ENCODE data around the gene AACS.

The AACS gene

DNA sequence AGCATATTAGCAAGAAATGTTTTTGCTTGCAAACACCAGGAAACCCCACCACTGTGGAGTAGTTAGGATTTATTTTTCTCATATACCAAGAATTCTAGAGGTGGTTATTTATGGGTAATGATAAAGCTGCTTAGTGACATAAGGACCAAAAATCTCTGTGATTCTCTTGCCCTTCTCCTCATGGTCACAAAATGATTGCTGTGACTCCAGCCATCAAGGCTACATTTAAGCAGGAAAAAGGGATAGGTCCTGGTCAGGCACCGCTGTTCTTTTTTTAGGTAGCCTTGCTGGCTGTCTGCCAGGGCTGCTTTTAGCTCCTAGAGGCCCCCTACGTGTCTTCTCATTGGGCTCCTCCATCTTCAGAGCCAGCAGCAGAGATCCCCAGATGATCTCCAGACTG is 104.2 kb downstream of the AACS start:
- no peak overlapping the region for H3K4me3 ChIP-seq (ENCODE audit: low read length)
- DNase-seq (ENCODE audit: low read depth, low spot score): no peak

DNA sequence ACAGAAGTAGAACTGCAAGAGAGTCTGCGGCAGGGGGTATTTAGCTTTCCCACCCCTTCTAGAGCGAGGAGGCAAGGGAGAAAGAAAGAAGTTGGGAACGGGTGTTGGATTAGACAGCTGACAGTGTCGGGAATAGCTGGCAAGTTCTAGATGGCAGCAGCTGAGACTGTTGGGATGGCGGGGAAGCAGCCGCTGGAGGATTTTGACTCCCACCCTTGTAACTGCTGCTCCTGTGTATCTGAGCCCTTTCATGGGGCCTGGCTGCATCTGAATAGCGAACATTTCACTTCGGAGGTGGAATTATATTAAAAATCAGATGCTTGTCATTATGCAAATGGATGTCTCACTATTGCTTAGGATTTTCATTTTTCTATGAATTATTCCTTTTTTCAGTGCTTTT is 104.6 kb downstream of the AACS start:
- H3K4me3 ChIP-seq (ENCODE audit: low read length): no peak overlapping the region
- DNase-seq (ENCODE audit: low read depth, low spot score): no peak

DNA sequence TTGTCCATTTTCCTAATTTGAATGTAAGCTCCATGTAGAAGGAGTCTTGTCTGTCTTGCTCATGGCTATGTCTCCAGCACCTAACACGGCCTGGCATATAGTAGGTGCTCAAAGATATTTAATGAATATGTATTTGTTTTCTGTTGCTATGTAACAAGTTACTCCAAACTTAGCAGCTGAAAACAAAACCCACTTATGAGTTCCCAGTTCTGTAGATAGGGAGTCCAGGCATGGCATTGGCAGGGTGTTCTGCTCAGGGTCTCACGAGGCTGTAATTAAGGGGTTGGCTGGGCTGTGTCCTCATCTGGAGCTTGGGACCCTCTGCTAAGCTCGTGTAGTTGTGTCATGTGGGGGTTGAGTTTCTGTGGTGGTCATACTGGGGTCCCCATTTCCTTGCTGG is 106.0 kb downstream of the AACS start:
- no peak for DNase-seq (ENCODE audit: low read depth, low spot score)
- no peak overlapping the region for H3K4me3 ChIP-seq (ENCODE audit: low read length)

DNA sequence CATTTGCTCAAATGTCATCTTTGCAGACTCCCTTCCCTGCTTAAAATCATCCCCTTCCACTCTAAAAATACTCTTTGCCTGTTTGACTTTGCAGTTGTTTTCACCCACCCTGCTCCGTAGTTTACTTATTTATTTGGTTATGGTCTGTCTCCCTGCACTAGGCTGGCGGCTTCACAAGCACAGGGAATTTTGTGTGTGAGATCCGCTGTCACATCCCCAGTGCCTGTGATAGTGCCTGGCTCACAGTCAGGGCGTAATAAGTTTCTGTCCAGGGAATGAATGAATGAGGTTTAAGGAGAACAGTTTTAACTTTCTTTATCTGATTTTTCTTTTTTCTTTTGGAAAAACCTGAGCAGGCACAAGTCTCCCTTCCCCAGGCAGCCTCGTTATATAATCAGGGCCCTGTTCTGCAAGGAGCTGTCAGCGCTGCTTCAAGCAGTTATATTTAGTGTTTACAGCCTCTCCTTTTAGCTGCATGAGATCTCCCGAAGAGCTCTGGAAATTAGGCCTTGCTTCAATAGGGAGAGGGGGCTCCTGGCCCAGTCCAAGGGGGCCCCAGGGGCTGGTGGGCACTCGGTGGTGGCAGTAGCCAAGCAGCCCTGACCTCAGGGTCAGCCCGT is 107.1 kb downstream of the AACS start:
- no peak for DNase-seq (ENCODE audit: low read depth, low spot score)
- no peak overlapping the region for H3K4me3 ChIP-seq (ENCODE audit: low read length)

DNA sequence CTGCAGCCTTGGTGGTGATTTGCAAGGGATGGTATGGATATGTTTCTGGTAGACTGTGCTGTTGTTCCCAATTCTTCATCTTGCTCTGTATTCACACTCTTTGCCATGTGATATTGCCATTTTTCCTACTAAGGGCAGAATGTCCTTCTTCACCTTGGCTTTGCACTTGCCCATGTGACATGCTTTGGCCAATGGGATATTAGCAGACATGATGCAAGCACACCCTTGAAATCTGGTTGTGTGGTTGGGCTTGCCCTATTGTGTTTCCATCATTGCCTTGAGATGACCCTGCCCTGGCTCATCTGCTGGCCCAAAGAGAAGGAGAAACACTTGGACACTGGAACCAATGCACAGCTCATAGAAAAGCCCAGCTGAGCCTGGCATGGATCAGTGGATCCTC is 110.3 kb downstream of the AACS start:
- DNase-seq (ENCODE audit: low read depth, low spot score): no peak
- H3K4me3 ChIP-seq (ENCODE audit: low read length): no peak overlapping the region

DNA sequence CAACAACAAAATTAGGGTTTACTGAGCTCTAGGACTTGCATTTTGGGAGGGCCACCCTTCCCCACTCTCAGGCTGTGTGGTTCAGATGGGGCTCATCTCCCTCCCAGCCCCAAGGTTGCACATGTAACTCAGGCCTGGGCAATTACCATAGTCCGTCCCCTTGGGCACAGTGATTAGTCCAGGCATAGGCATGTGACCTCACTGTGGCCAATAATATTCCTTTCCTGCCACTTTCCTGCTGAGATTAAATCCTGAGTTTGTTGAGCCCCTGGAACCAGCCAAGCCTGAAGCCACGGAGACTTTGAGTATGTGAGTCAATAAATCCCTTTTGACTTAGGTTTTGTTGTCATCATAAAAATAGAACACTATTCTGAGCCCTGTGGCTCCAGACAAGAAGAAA is 113.0 kb downstream of the AACS start:
- peak; percentile 10 for DNase-seq (ENCODE audit: low read depth, low spot score)

DNA sequence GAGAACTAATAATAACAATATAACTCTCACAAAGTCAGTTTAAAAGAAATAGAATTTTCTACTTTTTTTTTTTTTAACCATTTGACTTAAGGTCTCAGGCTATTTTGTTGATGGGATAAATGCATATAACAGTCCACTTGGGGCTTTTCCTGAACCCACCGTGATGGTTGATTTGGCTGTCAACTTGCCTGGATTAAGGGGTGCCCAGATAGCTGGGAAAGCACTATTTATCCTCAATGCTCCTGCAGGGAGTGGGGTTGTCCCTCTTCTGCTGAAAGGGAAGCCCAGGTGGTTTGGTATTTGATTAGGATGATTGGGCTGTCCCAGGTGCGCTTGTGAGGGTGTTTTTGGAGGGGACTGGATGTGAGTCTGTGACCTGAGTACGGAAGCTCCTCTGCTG is 114.9 kb downstream of the AACS start:
- no peak overlapping the region for H3K4me3 ChIP-seq (ENCODE audit: low read length)
- no peak for DNase-seq (ENCODE audit: low read depth, low spot score)

More for the DNA sequence above, 113.0 kb downstream of the AACS start:
- H3K4me3 ChIP-seq (ENCODE audit: low read length): no peak overlapping the region

DNA sequence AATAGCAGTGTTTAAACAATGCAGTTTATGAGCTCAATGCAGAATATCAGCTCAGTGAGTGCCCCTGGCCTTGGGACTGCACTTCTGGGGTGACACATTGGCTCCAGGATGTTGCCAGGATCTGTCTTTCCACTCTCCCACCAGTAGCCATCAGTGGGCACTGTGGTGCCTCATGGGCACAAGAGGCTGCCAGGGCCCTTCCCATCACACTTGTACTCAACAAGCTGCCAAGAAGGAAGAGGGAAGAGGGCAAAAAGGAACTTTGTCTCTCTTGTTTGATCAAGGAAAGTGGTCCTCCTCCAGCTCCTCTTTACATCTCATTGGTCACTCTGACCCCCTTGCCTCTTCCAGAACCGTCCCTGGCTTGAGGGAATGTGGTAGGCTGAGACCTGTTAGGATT is 115.9 kb downstream of the AACS start:
- H3K4me3 ChIP-seq (ENCODE audit: low read length): no peak overlapping the region

DNA sequence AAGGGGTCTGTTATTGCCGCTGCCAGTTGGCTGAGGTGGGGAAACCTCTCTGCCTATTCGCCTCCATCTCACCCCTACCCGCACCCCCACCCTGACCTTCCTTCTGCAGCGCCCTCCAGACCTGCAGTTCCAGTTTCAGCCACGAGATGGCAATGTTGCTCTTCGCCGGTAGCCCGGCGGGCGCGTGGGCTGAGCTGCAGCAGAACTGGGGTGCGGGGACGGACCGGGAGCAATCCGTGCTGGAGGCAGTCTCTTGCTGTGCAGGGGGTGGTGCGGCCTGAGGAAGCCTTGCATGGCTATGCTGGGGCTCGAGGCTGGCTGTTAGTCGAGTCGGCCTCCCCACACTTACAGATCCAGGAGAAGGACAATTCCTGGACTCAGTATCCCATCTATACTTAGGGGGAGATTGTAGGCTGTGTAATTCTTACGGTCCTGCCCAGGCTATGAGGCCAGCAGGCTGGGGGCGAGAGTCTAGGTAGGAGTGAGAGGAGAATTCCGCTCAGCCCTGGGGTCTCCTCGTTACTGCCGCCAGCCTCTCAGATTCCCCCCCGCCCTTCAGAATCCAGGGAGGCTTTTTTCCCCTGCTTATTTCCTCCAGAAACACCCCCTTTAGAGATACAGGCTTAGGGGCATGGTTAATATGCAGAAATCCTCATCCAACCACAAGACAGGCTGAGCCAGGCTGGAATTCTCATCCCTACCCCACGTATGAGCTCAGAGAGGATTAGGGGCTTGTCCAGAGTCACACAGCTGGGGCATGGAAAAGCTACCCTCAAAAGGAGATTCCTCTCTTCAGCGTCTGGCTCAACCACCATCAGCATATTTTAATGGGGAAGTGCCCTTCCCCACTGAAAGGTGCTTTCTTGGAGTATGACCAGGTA is 118.2 kb downstream of the AACS start:
- H3K4me3 ChIP-seq (ENCODE audit: low read length): no peak overlapping the region
- peak; percentile 57 for DNase-seq (ENCODE audit: low read depth, low spot score)

More for the DNA sequence above, 115.9 kb downstream of the AACS start:
- no peak for DNase-seq (ENCODE audit: low read depth, low spot score)

DNA sequence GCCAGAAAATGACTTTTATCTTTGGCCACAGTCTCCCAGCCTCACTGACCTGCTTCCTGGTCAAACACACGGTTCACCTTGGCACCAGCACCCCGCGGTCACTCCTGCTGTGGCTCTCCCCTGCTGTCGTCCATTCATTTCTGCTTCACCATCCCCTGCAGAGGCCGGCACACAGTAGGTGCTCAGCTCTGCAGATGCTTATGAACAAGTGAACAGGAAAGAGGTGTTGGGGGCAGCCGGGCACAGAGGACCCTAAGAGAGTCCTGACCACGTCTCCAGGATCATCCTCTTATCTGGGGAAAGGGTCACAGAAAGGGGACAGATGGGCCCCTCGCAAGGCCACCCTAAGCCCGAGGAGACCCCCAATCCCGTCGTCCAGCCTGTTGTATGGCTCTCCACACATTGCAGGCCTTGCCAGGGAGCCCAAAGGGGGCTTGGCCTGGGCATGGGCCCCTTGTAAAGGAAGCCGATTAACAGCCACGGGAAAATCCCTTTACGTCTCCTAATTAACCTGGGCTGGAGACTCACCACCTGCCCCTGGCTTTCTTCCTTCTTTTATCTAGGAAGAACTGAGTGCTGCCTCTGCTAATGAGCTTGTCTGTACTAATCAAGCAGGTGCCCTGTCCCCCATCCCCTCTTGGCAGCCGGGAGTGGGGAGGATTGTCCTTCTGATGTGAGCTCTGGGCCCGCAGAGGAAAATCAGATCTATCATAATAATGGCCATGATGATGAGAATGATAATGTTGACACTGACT is 119.2 kb downstream of the AACS start:
- no peak for DNase-seq (ENCODE audit: low read depth, low spot score)
- no peak overlapping the region for H3K4me3 ChIP-seq (ENCODE audit: low read length)

DNA sequence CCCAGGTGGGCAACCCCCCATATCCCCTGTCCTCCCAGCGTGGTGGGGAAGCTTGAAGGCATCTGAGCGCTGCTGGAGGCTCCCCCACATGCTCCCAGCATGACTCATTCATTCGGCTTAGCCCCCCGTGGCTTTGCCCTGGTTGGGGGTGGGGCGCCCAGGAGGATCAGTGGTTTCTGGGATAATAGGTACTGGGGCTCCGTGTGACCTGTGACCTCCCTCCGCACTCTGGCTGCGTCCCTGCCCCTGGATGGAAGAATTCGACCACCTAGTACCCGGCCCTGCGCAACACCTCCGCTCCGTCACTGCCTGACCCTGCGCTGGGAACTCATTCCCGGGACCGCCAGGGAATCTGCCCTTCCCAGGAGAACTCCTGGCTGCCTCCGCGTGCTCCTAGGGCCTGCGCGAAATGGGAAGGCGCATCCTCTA is 120.1 kb downstream of the AACS start:
- DNase-seq (ENCODE audit: low read depth, low spot score): no peak
- no peak overlapping the region for H3K4me3 ChIP-seq (ENCODE audit: low read length)

DNA sequence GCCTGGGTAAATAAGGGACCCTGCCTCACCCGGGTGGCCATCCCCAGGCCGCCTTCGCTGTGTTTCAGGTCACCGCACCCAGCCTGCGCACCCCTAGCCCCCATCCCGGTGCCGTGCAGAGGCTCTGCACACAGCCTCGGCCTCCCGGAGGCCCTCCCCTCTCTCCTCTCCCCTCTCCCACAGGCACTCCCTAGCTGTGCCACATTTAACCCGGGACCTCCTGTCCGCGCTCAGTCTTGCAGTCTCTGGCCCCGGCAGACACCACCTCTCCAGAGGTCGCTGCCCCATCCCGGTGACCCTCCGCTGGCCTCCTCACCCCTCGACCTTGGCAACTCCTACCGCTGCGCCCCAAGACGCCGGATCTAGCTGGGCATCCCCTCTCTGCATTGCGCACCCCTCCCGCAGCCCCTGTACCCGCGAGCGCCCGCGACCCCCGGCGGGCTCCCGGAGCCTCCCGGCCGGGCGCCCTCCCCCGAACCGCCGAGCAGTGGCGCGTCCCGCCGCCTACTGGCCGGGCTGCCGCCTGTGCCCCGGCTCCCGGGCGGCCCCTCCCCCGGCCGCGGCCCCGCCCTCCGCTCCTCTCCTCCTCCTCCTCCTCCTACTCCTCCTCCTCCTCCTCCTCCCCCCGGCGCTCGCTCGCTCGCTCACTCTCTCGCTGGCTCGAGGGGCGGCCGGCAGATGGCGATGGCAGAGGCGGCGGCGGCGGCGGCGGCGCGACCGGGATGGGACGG is 120.7 kb downstream of the AACS start, which contains the start of gene TMEM132B:
Gene TMEM132B, plus strand, starts transcription at position 647 of the 731 bp plus-strand sequence.
- H3K4me3 ChIP-seq (ENCODE audit: low read length): 0 out of 2 replicates have a peak within 1 kb of the TSS, but pooled peaks have one; percentile 3
- peak; percentile 64 for DNase-seq (ENCODE audit: low read depth, low spot score)

DNA sequence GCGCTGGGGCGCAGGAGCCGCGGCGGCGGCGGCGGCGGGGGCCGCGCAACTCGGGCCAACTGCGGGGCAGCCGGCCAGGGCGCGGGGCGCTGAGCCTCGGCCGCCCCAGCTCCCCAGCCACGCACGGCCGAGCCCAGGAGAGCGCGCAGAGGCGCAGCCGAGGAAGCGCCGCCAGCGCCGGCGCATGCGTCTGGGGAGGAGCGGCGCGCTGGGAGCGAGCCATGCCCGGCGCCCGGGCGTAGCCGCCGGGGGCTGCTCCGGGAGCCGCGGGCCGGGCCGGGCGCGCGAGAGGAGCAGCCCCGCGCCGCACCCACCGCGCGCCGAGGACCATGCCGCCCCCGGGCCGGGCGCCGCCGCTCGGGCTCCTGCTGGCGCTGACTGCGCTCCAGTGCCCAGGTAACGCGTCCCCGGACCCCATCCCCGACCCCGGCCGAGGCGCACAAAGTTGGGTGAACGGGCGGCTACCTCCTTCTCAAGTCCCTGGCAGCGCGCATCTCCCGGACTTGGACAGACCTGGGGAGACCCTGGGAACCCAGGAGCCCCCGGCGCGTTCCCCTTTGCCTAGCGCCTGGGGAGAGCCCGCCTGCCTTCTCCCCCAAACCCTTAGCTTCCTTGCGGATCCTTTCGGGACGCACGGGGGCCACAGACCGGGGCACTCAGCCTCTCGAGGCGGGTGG is 121.4 kb downstream of the AACS start:
- no peak overlapping the region for H3K4me3 ChIP-seq (ENCODE audit: low read length)
- DNase-seq (ENCODE audit: low read depth, low spot score): no peak

DNA sequence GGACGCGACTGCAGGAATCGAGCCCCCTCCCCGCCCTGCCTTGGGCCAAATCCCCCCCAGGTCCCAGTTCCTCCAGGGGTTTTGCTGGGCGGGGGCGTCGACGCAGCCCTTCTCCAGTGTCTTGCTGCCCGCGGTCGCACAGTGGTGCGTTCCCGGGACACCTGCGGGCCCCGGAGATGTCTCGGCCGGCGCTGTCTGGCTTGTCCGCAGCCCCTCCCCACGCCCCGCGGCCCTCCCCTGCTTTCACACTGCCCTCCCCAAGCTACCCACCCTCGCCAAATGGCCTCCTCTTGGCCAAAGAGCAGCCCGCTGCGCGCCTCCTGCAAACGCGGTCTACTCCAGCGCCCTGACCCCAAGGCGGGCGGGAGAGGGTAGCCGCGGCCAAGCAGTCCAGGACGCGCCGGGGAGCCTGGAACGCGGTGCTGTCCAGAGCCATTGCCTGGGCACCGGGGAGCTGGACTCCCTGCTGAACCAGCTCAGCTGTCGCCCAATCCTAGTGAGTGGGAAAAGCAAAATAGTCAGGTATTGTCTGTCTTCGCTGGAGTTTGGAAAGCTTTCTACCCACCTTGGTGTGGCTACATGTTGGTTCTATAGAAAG is 122.0 kb downstream of the AACS start:
- no peak overlapping the region for H3K4me3 ChIP-seq (ENCODE audit: low read length)
- no peak for DNase-seq (ENCODE audit: low read depth, low spot score)

DNA sequence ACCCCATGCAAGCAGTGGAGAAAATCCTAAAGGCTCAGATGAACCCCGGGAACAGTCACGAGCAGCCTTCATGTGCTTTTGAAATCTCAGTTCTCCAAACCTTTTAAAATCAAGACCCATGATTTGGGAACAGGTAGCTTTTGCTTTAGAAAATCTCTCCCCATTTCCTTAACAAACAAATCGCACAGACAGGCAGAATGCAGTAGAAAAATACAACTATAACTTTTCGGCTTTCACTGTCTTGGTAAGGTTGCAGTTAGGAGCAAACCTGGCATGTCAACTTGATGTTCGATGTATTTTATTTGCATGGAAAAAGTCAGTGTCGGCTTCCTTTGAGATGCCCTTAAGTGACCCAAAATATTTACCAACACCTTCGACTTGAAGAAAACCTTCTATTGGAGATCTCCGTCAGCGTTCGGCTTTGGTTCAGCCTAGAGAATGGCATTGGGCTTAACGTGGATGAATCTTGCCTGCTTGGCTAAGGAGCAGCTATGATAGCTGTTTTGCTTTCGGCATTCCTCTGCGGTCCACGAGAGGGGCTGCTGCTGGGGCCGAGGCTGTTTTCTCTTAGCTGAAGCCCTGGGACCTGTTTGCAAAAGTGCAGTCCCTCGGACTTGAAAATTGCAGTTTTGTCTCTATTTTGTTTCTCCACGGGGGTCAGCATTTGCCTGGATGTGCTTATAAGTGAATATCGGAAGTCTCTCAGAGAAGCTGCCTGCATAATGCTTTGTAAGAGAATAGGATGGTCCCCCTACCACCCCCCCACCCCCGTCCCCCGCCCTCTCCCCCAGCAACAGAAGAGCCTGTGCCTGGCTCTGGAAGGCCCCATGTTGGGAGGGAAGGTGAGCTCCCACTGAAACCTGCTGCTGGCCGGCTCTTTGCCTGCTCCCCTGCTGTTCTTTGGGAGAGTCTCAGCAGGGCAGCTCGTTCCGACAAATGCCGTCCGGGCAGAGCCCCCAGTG is 122.8 kb downstream of the AACS start:
- no peak overlapping the region for H3K4me3 ChIP-seq (ENCODE audit: low read length)
- no peak for DNase-seq (ENCODE audit: low read depth, low spot score)

DNA sequence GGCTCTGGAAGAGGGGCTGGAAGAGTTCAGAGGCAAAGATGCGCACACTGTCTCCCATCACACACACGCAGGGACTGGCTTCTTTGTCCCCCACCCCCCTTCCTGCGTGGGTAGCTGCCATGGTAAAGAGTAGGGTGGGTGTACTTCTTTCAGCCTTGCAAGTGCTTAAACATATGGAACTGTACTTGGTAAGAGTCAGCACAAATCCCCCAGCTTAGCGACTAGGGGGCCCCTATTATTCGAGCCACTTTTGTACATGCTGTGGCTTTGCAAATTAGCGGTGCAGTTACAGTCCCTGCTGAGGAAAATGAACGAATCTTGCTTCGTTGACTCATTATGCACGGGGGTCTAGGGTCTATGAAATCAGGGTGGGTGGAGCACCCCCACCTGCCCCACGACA is 123.8 kb downstream of the AACS start:
- no peak for DNase-seq (ENCODE audit: low read depth, low spot score)
- no peak overlapping the region for H3K4me3 ChIP-seq (ENCODE audit: low read length)

DNA sequence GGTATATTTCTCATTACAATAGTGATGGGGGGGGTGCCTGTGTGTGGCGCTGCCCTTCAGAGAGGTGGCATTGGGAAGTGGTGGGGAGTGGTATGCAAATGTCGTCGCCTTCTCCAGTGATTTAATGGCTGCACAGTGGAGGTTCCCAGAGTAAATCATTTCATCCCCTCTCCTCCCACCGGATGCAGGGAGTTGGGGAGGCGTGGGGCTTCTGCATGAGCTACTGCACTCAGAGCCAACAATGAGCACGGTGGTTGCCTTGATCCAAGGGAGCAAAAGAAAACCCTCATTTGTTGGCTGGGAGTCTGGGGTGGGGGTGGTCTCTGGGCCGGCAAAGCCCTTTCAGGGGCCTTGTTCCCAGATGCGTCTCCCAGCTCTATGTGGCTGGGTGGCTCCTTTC is 124.3 kb downstream of the AACS start:
- no peak for DNase-seq (ENCODE audit: low read depth, low spot score)
- H3K4me3 ChIP-seq (ENCODE audit: low read length): no peak overlapping the region
